ENCODE measurements around the gene SMCO3.
"Not testable (repeated sequence)": the region's sequence is repeated elsewhere in the genome, so short reads cannot be mapped to it uniquely, and the experiment has no call there.

SMCO3 gene

GRCh38 chr12:14774074-14774905, 39.7 kb downstream of the SMCO3 start:
- peak; percentile 81 for DNase-seq

- DNase-seq, result no peak
Observed at GRCh38 chr12:14773685-14774073, 40.3 kb downstream of the SMCO3 start.

- no peak for DNase-seq
Observed at GRCh38 chr12:14772946-14773345, 41.0 kb downstream of the SMCO3 start.

- peak; percentile 27 for DNase-seq
Observed at GRCh38 chr12:14771651-14772137, 42.3 kb downstream of the SMCO3 start.

- peak; percentile 89 for DNase-seq
Observed at GRCh38 chr12:14770496-14771461, 43.2 kb downstream of the SMCO3 start.

- peak; percentile 80 for DNase-seq
Observed at GRCh38 chr12:14769969-14770495, 44.0 kb downstream of the SMCO3 start.

GRCh38 chr12:14769466-14769968, 44.5 kb downstream of the SMCO3 start:
- DNase-seq, result no peak

- DNase-seq, result no peak
Observed at GRCh38 chr12:14768823-14769405, 45.1 kb downstream of the SMCO3 start.

GRCh38 chr12:14767617-14768016, 46.4 kb downstream of the SMCO3 start:
- no peak for DNase-seq

- no peak for DNase-seq
Observed at GRCh38 chr12:14766649-14767215, 47.2 kb downstream of the SMCO3 start.

- not testable (repeated sequence) for DNase-seq
Observed at GRCh38 chr12:14766020-14766419, 48.0 kb downstream of the SMCO3 start.

- DNase-seq, result no peak
Observed at GRCh38 chr12:14765398-14765797, 48.6 kb downstream of the SMCO3 start.

GRCh38 chr12:14759711-14760280, 54.2 kb downstream of the SMCO3 start:
- DNase-seq, result not testable (repeated sequence)

- no peak for DNase-seq
Observed at GRCh38 chr12:14756334-14757143, 57.4 kb downstream of the SMCO3 start.
